ENCODE data around the gene PTDSS2.
"Not testable (repeated sequence)": the region's sequence is repeated elsewhere in the genome, so short reads cannot be mapped to it uniquely, and the experiment has no call there.

The PTDSS2 gene

GRCh38 chr11:449889-450808 is at the start of gene PTDSS2:
PTDSS2 (plus strand) TSS chr11:450279; CDS start chr11:450456, 177 bp downstream.
- DNase-seq (ENCODE audit: low read depth in 2 of 2), result peak; percentile 97
- no peak for TF ChIP-seq CTCF (IDR thresholded peaks at IDR 0.05; ENCODE audit: low read depth, low read length)
- H3K4me3 ChIP-seq (replicated peaks in 1 of 2; ENCODE audit: low read depth in 2 of 2, low read length in 2 of 2), result peak within 1 kb of the TSS; percentile 81 to 84

GRCh38 chr11:401196-401595 is 48.9 kb upstream of the PTDSS2 start:
- DNase-seq (ENCODE audit: low read depth in 2 of 2), result not testable (repeated sequence)

GRCh38 chr11:403021-403760 is 46.9 kb upstream of the PTDSS2 start:
- H3K4me3 ChIP-seq (replicated peaks in 1 of 2; ENCODE audit: low read depth in 2 of 2, low read length in 2 of 2), result no peak overlapping the region
- TF ChIP-seq CTCF (IDR thresholded peaks at IDR 0.05; ENCODE audit: low read depth, low read length), result no peak
- no peak for DNase-seq (ENCODE audit: low read depth in 2 of 2)

More at GRCh38 chr11:401196-401595, 48.9 kb upstream of the PTDSS2 start:
- H3K4me3 ChIP-seq (replicated peaks in 1 of 2; ENCODE audit: low read depth in 2 of 2, low read length in 2 of 2), result not testable (repeated sequence)

GRCh38 chr11:403761-404431 is 46.2 kb upstream of the PTDSS2 start:
- no peak for TF ChIP-seq CTCF (IDR thresholded peaks at IDR 0.05; ENCODE audit: low read depth, low read length)
- no peak overlapping the region for H3K4me3 ChIP-seq (replicated peaks in 1 of 2; ENCODE audit: low read depth in 2 of 2, low read length in 2 of 2)
- no peak for DNase-seq (ENCODE audit: low read depth in 2 of 2)

GRCh38 chr11:404551-405264 is 45.4 kb upstream of the PTDSS2 start:
- no peak for TF ChIP-seq CTCF (IDR thresholded peaks at IDR 0.05; ENCODE audit: low read depth, low read length)
- H3K4me3 ChIP-seq (replicated peaks in 1 of 2; ENCODE audit: low read depth in 2 of 2, low read length in 2 of 2), result no peak overlapping the region
- DNase-seq (ENCODE audit: low read depth in 2 of 2), result no peak

- TF ChIP-seq CTCF (IDR thresholded peaks at IDR 0.05; ENCODE audit: low read depth, low read length), result no peak
- no peak overlapping the region for H3K4me3 ChIP-seq (replicated peaks in 1 of 2; ENCODE audit: low read depth in 2 of 2, low read length in 2 of 2)
- DNase-seq (ENCODE audit: low read depth in 2 of 2), result peak in 1 of 2 donors; percentile 59
These were observed 44.6 kb upstream of the PTDSS2 start for GRCh38 chr11:405323-405953.

All from cardiac fibroblast (primary cell).